ENCODE data around the gene PLA2G7. TPM values are rescaled to one million over a fixed set of nuclear protein-coding genes. Genes with fewer than 3 reads are reported as not detected.
"Not testable (repeated sequence)": the region's sequence is repeated elsewhere in the genome, so short reads cannot be mapped to it uniquely, and the experiment has no call there.

PLA2G7 gene
- total and polyA plus RNA-seq, 8 donors, result 0.88 to 32.1 (median 1.2) TPM

GRCh38 chr6:46772016-46772415 lies 36.8 kb upstream of the PLA2G7 start:
- peak; percentile 3 for ATAC-seq

GRCh38 chr6:46764961-46765360 lies 29.8 kb upstream of the PLA2G7 start:
- DNase-seq (no peak), ATAC-seq (no peak)
- no peak overlapping the region for H3K4me3 ChIP-seq
- no peaks in the 10 kb centered on the region for H3K36me3 ChIP-seq
- no peaks in the 10 kb centered on the region for H3K4me1 ChIP-seq
- no peaks in the 10 kb centered on the region for H3K27me3 ChIP-seq
- no peaks in the 10 kb centered on the region for H3K9me3 ChIP-seq
- TF ChIP-seq CTCF (IDR thresholded peaks at IDR 0.05), result no peak
- intact Hi-C loops (cut with DNase I), result no loop called here
- no peak overlapping the region for H3K27ac ChIP-seq

More at GRCh38 chr6:46772016-46772415, 36.8 kb upstream of the PLA2G7 start:
- Histone ChIP-seq H3K9me3 (no peaks in the 10 kb centered on the region), H3K36me3 (no peaks in the 10 kb centered on the region), H3K27ac (peak overlapping the region; percentile 74 to 84), H3K4me1 (peaks cover 0 to 36% of the 10 kb centered on the region in 2 donors), H3K27me3 (no peaks in the 10 kb centered on the region), H3K4me3 (no peak overlapping the region)
- DNase-seq, result no peak
- intact Hi-C loops (cut with DNase I), result no loop called here
- no peak for TF ChIP-seq CTCF (IDR thresholded peaks at IDR 0.05)

GRCh38 chr6:46764280-46764679 lies 29.1 kb upstream of the PLA2G7 start:
- H3K36me3 ChIP-seq; DNase-seq; H3K4me3 ChIP-seq; H3K9me3 ChIP-seq; H3K27ac ChIP-seq; intact Hi-C loops (cut with DNase I); ATAC-seq; H3K27me3 ChIP-seq; H3K4me1 ChIP-seq: not testable (repeated sequence)

- Histone ChIP-seq H3K27me3 (no peaks in the 10 kb centered on the region), H3K4me1 (no peaks in the 10 kb centered on the region), H3K27ac (no peak overlapping the region), H3K9me3 (no peaks in the 10 kb centered on the region), H3K36me3 (no peaks in the 10 kb centered on the region), H3K4me3 (no peak overlapping the region)
- ATAC-seq, result no peak
- intact Hi-C loops (cut with DNase I), result no loop called here
- no peak for TF ChIP-seq CTCF (IDR thresholded peaks at IDR 0.05)
- DNase-seq, result no peak
These were observed 28.3 kb upstream of the PLA2G7 start for GRCh38 chr6:46763466-46763865.

- ATAC-seq (no peak), DNase-seq (no peak)
- no peak for TF ChIP-seq CTCF (IDR thresholded peaks at IDR 0.05)
- intact Hi-C loops (cut with DNase I), result no loop called here
- Histone ChIP-seq H3K9me3 (no peaks in the 10 kb centered on the region), H3K4me3 (no peak overlapping the region), H3K36me3 (no peaks in the 10 kb centered on the region), H3K4me1 (peaks cover 0 to 4% of the 10 kb centered on the region in 2 donors), H3K27me3 (no peaks in the 10 kb centered on the region), H3K27ac (no peak overlapping the region)
These were observed 25.8 kb upstream of the PLA2G7 start for GRCh38 chr6:46760925-46761324.

Measured in left lung (tissue), 10 donors.